NB4 (cell line): ENCODE measurements around the gene GRID1.

Experiments
- DNase-seq: peaks from one replicate; pipeline ENCODE4 v3.0.0; 2010; ENCODE audit warnings: low read depth
- H3K4me3 ChIP-seq: one replicate; pipeline ENCODE4 v1.5.1; 2011; ENCODE audit warnings: mild to moderate bottlenecking, low read depth, low read length, moderate library complexity
- MYC ChIP-seq: IDR thresholded peaks from 2 replicates; pipeline ENCODE4 v1.6.1; 2011; ENCODE audit warnings: low read depth, low read length
- POLR2A ChIP-seq: IDR thresholded peaks from 2 replicates; pipeline ENCODE4 v1.6.1; 2011; ENCODE audit warnings: mild to moderate bottlenecking; ENCODE audit not compliant: insufficient read length; ENCODE audit errors: extremely low read depth
- TF ChIP-seq, protein P1 (sequence below): IDR thresholded peaks from 2 replicates; pipeline ENCODE4 v1.6.1; 2011; ENCODE audit warnings: low read depth, low read length
- TF ChIP-seq, protein P2 (sequence below): IDR thresholded peaks from one replicate; pipeline ENCODE4 v1.5.1; 2012; ENCODE audit warnings: low read depth, low read length

GRID1 gene

DNA sequence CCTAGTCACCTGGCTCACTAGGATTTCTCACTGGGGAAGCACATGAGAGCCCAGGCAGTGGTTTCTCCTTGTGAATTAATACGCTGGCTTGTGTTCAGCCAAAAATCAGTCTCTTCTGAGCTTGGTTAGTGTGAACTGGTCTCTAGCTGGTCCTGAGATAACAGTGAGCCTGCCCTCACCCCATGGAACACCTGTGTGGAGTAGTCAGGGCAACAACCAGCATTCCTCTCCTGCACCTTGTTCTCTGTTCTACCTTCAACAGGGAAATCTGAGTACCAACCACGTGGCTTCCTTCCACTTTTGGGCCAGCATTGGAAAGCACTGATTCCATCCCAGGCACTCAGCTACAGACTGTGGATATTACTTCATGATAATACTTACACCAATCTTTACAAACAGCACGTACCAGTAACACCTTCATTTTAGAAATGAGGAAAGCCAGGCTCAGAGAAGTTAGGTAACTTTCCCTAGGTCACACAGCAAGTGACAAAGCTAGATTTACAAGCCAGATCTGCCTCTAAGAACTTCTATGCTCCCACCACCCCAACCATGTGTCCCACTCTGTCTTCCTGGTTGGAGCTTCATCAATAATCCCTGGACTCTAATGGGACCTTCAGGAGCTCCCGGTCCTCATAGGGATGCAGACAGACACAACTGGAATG, 106.6 kb downstream of the GRID1 start:
- TF ChIP-seq MYC (no peak), POLR2A (no peak)
- TF ChIP-seq, protein P1, sequence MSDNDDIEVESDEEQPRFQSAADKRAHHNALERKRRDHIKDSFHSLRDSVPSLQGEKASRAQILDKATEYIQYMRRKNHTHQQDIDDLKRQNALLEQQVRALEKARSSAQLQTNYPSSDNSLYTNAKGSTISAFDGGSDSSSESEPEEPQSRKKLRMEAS, result peak; percentile 20; the same call in 1 of the 2 replicates
- TF ChIP-seq, protein P2, sequence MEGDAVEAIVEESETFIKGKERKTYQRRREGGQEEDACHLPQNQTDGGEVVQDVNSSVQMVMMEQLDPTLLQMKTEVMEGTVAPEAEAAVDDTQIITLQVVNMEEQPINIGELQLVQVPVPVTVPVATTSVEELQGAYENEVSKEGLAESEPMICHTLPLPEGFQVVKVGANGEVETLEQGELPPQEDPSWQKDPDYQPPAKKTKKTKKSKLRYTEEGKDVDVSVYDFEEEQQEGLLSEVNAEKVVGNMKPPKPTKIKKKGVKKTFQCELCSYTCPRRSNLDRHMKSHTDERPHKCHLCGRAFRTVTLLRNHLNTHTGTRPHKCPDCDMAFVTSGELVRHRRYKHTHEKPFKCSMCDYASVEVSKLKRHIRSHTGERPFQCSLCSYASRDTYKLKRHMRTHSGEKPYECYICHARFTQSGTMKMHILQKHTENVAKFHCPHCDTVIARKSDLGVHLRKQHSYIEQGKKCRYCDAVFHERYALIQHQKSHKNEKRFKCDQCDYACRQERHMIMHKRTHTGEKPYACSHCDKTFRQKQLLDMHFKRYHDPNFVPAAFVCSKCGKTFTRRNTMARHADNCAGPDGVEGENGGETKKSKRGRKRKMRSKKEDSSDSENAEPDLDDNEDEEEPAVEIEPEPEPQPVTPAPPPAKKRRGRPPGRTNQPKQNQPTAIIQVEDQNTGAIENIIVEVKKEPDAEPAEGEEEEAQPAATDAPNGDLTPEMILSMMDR, result no peak
- DNase-seq, result no peak
- no peak overlapping the region for H3K4me3 ChIP-seq

DNA sequence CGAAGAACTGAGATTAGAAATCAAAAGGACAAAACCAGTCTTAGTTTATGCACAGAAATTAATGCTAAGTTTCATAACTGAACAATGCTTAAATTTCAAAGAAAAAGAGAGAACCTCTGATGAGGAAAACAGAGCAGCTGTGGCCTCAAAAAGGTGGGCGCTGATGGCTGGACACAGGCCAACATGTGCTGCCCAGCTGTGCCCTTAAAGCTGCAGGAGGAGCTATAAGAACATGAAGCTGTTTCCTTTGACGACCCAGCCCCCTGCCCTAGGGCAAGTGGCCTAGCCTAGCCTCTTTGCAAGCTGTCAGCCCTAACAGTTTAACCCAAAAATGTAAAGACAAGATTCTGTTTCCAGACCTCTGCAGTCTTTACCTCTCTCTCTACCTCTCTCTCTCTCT, 107.7 kb downstream of the GRID1 start:
- TF ChIP-seq, protein P1, result no peak
- TF ChIP-seq MYC, result no peak
- TF ChIP-seq, protein P2, result no peak
- TF ChIP-seq POLR2A, result no peak
- no peak for DNase-seq
- H3K4me3 ChIP-seq, result no peak overlapping the region

DNA sequence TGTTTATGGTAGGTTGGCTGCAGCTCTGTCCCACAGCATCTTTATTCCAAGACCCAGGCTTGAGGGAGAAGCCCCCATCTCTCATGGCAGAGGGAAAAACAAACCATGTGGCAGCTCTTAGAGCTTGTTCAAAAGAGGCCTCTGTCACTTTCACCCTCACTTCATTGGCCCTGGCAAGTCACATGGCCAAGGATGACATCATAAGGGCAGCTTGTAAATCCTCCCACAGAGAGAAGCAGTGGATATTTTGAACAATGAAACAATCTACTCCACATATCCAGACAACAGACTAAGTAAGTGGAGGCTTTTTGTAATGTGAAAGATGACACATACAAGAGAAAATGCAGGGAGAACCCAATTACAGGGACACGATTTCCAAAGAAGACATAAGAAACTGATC, 108.1 kb downstream of the GRID1 start:
- H3K4me3 ChIP-seq, result no peak overlapping the region
- TF ChIP-seq, protein P2, result no peak
- TF ChIP-seq, protein P1, result 0 out of 2 replicates have a peak, but pooled peaks have one; percentile 55
- TF ChIP-seq MYC (no peak), POLR2A (no peak)
- no peak for DNase-seq

DNA sequence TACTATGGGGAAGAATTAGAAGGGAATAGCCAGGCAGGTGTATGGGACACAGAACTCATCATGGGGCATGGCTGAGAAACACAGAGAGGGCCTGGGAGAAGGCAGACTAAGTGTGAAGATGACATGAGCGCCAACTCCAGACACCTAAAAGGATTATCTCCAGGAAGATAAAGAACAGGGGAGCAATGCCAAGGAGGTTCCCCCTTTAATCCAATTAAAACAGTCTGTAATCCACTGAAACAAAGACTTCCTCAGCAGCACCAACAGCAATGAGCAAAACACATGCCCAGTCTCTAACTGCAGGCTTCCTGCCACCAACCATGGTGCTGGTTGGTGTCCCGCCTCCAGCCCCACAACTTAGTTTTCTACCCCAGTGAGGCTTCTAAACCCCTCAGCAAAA, 108.9 kb downstream of the GRID1 start:
- no peak overlapping the region for H3K4me3 ChIP-seq
- TF ChIP-seq, protein P2, result no peak
- TF ChIP-seq, protein P1, result no peak
- TF ChIP-seq POLR2A (no peak), MYC (no peak)
- no peak for DNase-seq

DNA sequence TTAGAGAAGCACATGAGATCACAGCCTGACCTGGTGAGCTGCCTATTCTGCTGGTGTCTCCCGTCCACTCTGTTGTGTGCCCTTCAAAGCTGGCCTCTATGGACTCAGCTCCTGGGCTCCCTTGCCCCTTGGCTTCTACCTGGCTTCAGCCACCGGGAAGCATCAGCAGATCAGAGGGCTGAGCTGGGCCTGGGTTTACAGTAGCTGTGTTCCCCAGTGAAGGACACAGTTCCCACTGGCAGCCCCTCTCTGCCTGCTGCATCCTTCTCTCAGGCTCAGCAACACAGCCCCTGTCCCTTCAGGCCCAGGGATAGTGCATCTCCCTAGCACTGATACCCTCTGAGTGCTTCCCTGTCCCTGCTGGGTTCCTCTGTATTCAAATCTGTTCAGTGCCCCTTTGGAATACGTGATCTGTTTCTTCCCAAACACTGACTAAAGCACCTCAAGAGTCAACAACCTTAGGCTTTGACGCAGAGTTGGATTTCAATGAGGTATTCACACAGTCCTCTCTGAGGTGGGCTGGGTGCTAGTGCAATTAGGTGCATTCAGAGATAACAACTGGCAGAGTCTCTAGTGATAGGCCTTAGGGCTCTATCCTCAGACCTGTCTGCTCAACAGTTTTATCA, 109.8 kb downstream of the GRID1 start:
- DNase-seq, result no peak
- TF ChIP-seq, protein P2, result no peak
- TF ChIP-seq POLR2A (no peak), MYC (no peak)
- TF ChIP-seq, protein P1, result no peak
- no peak overlapping the region for H3K4me3 ChIP-seq
